ENCODE data around the gene STAT3. TPM values are rescaled to one million over a fixed set of nuclear protein-coding genes. Genes with fewer than 3 reads are reported as not detected.

Gene STAT3
- total and polyA plus RNA-seq, 2 of the 13 experiments (the other 11 are each of a cell fraction or from before 2014, with no cell fraction given): 61.8 to 62.4 TPM

DNA sequence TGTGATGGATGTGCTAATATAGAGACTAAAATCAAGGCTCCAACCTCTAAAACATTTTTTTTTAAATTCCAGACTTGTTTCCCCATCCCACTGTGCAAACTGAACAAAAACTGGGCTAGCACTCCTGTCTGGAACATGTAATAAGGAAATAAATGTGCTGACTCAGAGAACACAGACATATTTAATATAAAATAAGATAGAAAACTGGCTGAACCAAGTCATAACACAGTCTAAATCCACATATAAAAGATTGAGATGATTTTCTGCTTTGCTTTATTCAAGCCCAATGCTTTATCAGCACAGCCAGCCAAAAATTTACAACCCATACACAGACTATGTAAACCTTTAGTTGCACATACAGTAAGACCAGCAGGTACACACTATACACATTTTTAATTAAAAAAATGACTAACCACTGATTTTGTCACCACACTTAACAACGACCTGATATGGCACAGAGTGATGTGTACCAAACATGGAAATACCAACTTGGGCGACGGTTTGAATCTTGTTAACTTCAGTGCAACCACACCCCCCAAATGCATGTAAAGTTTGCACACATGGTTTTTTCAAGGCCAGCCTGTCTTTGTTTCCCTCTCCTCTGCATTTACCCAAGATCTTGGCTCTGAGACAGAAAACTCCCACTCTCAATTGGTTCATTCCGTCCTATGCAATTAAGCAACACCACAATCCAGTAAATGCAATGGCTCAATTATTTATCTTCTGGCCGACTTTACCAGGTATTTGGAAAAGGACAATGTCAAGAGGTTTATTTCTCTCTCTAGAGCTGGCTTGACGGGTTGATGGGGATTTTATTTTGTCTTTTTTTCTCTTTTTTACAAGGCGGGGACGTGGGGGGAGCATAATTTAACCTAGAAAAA, 1.2 kb downstream of the STAT3 start (continued):
- TF ChIP-seq ZNF572 (CRISPR knock-in tag; IDR thresholded peaks at IDR 0.05): no peak
- 0 out of 2 replicates have a peak, but pooled peaks have one; percentile 22 for TF ChIP-seq ZNF792 (CRISPR knock-in tag; IDR thresholded peaks at IDR 0.05)
- peak; percentile 19; the same call in 1 of the 2 replicates for TF ChIP-seq CREM (IDR thresholded peaks at IDR 0.05)
- TF ChIP-seq CREM (CRISPR knock-in tag; IDR thresholded peaks at IDR 0.05): no peak
- TF ChIP-seq CBFB (CRISPR knock-in tag; IDR thresholded peaks at IDR 0.05): no peak
- TF ChIP-seq, protein P1, sequence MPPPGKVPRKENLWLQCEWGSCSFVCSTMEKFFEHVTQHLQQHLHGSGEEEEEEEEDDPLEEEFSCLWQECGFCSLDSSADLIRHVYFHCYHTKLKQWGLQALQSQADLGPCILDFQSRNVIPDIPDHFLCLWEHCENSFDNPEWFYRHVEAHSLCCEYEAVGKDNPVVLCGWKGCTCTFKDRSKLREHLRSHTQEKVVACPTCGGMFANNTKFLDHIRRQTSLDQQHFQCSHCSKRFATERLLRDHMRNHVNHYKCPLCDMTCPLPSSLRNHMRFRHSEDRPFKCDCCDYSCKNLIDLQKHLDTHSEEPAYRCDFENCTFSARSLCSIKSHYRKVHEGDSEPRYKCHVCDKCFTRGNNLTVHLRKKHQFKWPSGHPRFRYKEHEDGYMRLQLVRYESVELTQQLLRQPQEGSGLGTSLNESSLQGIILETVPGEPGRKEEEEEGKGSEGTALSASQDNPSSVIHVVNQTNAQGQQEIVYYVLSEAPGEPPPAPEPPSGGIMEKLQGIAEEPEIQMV (CRISPR knock-in tag; IDR thresholded peaks at IDR 0.05; ENCODE audit: low read depth): no peak
- 0 out of 4 replicates have a peak, but pooled peaks of 1 of the 2 experiments have one; percentile 41 for TF ChIP-seq POLR2A (IDR thresholded peaks at IDR 0.05; ENCODE audit: insufficient read depth in 1 of 2, low read depth in 2 of 2, low read length in 2 of 2)
- TF ChIP-seq NAIF1 (CRISPR knock-in tag; IDR thresholded peaks at IDR 0.05; ENCODE audit: borderline replicate concordance): no peak
- 0 out of 2 replicates have a peak, but pooled peaks have one; percentile 15 for TF ChIP-seq SIN3B (IDR thresholded peaks at IDR 0.05; ENCODE audit: low read length)
- no peak for TF ChIP-seq ZNF619 (CRISPR knock-in tag; IDR thresholded peaks at IDR 0.05)
- no peak for TF ChIP-seq HNRNPL (IDR thresholded peaks at IDR 0.05; ENCODE audit: low read depth, low read length)
- TF ChIP-seq ZNF607 (CRISPR knock-in tag; IDR thresholded peaks at IDR 0.05; ENCODE audit: borderline replicate concordance): no peak
- TF ChIP-seq, protein P2, sequence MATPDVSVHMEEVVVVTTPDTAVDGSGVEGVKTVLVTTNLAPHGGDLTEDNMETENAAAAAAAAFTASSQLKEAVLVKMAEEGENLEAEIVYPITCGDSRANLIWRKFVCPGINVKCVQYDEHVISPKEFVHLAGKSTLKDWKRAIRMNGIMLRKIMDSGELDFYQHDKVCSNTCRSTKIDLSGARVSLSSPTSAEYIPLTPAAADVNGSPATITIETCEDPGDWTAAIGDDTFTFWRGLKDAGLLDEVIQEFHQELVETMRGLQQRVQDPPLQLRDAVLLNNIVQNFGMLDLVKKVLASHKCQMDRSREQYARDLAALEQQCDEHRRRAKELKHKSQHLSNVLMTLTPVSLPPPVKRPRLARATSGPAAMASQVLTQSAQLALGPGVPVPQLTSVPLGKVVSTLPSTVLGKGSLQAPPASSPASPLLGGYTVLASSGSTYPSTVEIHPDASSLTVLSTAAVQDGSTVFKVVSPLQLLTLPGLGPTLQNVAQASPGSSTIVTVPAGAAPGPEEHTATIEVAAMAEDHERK (CRISPR knock-in tag; IDR thresholded peaks at IDR 0.05; ENCODE audit: low read depth): no peak
- no peak for TF ChIP-seq CBX5 (CRISPR knock-in tag; IDR thresholded peaks at IDR 0.05; ENCODE audit: borderline replicate concordance)
- no peak for TF ChIP-seq MTA3 (CRISPR knock-in tag; IDR thresholded peaks at IDR 0.05)
- peak; percentile 20; the same call in 1 of the 2 replicates for TF ChIP-seq DRAP1 (CRISPR knock-in tag; IDR thresholded peaks at IDR 0.05)
- peak; percentile 52; the same call in 1 of the 2 replicates for TF ChIP-seq TGIF2 (CRISPR knock-in tag; IDR thresholded peaks at IDR 0.05)
- no peak for TF ChIP-seq ZBTB7B (CRISPR knock-in tag; IDR thresholded peaks at IDR 0.05)
- TF ChIP-seq POLR2G (IDR thresholded peaks at IDR 0.05; ENCODE audit: low read depth, low read length): peak; percentile 38; the same call in 1 of the 2 replicates
- no peak for TF ChIP-seq RBAK (CRISPR knock-in tag; IDR thresholded peaks at IDR 0.05)
- no peak for TF ChIP-seq NFRKB (IDR thresholded peaks at IDR 0.05)
- TF ChIP-seq, protein P3, sequence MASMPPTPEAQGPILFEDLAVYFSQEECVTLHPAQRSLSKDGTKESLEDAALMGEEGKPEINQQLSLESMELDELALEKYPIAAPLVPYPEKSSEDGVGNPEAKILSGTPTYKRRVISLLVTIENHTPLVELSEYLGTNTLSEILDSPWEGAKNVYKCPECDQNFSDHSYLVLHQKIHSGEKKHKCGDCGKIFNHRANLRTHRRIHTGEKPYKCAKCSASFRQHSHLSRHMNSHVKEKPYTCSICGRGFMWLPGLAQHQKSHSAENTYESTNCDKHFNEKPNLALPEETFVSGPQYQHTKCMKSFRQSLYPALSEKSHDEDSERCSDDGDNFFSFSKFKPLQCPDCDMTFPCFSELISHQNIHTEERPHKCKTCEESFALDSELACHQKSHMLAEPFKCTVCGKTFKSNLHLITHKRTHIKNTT (CRISPR knock-in tag; IDR thresholded peaks at IDR 0.05): no peak
- no peak for TF ChIP-seq ZNF7 (CRISPR knock-in tag; IDR thresholded peaks at IDR 0.05)
- TF ChIP-seq ZBTB7A (CRISPR knock-in tag; IDR thresholded peaks at IDR 0.05): no peak
- no peak for TF ChIP-seq IRX3 (CRISPR knock-in tag; IDR thresholded peaks at IDR 0.05; ENCODE audit: borderline replicate concordance, low read depth)
- TF ChIP-seq HOXD1 (CRISPR knock-in tag; IDR thresholded peaks at IDR 0.05): no peak
- no peak for TF ChIP-seq YEATS2 (CRISPR knock-in tag; IDR thresholded peaks at IDR 0.05; ENCODE audit: borderline replicate concordance)
- TF ChIP-seq ZNF780A (CRISPR knock-in tag; IDR thresholded peaks at IDR 0.05): no peak
